Gastroesophageal sphincter (tissue), 3 donors: Measurements from ENCODE around the gene ZNF236.

Experiments
- EP300 ChIP-seq: sonication (generic); formaldehyde crosslinking; IDR thresholded peaks from one replicate; pipeline ENCODE4 v1.6.1; 2017; ENCODE audit warnings: antibody characterized with exemption, mild to moderate bottlenecking
- TF ChIP-seq, protein P1 (sequence below), 4 experiments: fragments of 200-600 bp in 2 of 4; fragments of 450-650 bp in 2 of 4; sonication (generic) in 1 of 4; IDR thresholded peaks; one replicate each; pipeline ENCODE4 v1.5.1; 2017 to 2019; ENCODE audit warnings: antibody characterized with exemption in 4 of 4, mild to moderate bottlenecking in 2 of 4, moderate library complexity in 2 of 4

DNA sequence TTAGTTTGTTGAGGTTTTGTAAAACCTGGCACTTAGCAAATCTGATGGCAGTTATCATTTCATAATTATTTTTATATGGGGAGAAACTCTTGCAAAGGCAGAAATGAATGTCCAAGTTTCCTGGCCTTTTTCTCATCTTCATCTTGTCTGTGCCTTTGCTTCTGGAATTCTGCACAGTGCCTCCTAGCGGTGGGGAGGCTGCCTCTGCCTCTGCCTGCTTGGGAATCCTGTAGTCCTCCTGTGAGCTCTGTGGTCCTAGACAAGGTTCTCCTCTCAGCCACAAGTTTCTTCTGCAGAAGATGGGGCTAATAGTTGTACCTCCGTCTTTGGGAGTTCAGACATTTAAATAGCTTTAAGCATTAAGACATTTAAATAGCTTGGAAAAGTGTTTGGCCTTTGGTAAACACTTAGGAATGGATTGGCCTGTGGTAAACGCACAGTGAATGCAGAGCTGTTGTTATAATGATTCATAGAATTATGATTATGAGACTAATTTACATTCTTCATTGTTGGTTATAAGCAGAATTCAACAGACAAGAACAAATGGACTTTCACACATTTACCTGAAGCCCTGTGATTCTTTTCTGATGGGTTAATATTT is 101.2 kb downstream of the ZNF236 start:
- TF ChIP-seq, protein P1, sequence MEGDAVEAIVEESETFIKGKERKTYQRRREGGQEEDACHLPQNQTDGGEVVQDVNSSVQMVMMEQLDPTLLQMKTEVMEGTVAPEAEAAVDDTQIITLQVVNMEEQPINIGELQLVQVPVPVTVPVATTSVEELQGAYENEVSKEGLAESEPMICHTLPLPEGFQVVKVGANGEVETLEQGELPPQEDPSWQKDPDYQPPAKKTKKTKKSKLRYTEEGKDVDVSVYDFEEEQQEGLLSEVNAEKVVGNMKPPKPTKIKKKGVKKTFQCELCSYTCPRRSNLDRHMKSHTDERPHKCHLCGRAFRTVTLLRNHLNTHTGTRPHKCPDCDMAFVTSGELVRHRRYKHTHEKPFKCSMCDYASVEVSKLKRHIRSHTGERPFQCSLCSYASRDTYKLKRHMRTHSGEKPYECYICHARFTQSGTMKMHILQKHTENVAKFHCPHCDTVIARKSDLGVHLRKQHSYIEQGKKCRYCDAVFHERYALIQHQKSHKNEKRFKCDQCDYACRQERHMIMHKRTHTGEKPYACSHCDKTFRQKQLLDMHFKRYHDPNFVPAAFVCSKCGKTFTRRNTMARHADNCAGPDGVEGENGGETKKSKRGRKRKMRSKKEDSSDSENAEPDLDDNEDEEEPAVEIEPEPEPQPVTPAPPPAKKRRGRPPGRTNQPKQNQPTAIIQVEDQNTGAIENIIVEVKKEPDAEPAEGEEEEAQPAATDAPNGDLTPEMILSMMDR (IDR thresholded peaks at IDR 0.05), result peak in 2 of 4 experiments; percentile 10 to 44
- no peak for TF ChIP-seq EP300
